B cell (primary cell): ENCODE results near the gene CHAF1B. TPM values are rescaled to one million over a fixed set of nuclear protein-coding genes. Genes with fewer than 3 reads are reported as not detected.

Source experiments
- ATAC-seq: fragments of 200-7000 bp; cut with Tn5 transposase; one replicate; pipeline ENCODE4 v1.10.0; 2021; ENCODE audit warnings: low read depth, mild to moderate bottlenecking, moderate number of reproducible peaks, moderate library complexity
- CTCF ChIA-PET: fragments of 350-600 bp; sonication (Branson Sonifier 250); formaldehyde crosslinking; loops from one replicate; lab custom pipeline; 2021; ENCODE audit warnings: antibody characterized with exemption, inconsistent platforms; lab: Charles Lee
- POLR2A ChIA-PET: fragments of 350-600 bp; sonication (Branson Sonifier 250); formaldehyde crosslinking; loops from one replicate; lab custom pipeline; 2021; ENCODE audit warnings: antibody characterized with exemption; lab: Charles Lee
- DNase-seq: peaks from one replicate; pipeline ENCODE4 v3.0.0; 2013
- H2AFZ ChIP-seq: 2 replicates; pipeline ENCODE4 v1.6.1; 2012; ENCODE audit warnings: mild to moderate bottlenecking, low read depth, low read length; ENCODE audit not compliant: insufficient read depth, poor library complexity, severe bottlenecking
- H3K27ac ChIP-seq, 2 donors: 1 replicate in 1 of 2; 2 replicates in 1 of 2; pipeline ENCODE4 v1.5.1; 2012 to 2013; ENCODE audit warnings: low read length in 2 of 2, mild to moderate bottlenecking in 2 of 2, moderate library complexity in 1 of 2
- H3K27me3 ChIP-seq, 4 experiments: fragments of 200-600 bp in 1 of 4; sonication (generic) in 1 of 4; replicated peaks in 1 of 4; 1 replicate in 2 of 4; 2 replicates in 2 of 4; pipeline versions ENCODE4 v1.6.1 to v1.7.0; 2013 to 2016; ENCODE audit warnings: low read length in 3 of 4, mild to moderate bottlenecking in 2 of 4, mixed read lengths in 1 of 4, moderate library complexity in 1 of 4; ENCODE audit not compliant: insufficient read depth in 4 of 4, control insufficient read depth in 3 of 4; ENCODE audit errors: control extremely low read depth in 1 of 4
- H3K36me3 ChIP-seq, 2 experiments: replicated peaks in 1 of 2; 1 replicate in 1 of 2; 2 replicates in 1 of 2; pipeline versions ENCODE4 v1.6.1 to v1.7.1; 2013; ENCODE audit warnings: low read length in 1 of 2; ENCODE audit not compliant: insufficient read depth in 2 of 2, control insufficient read depth in 1 of 2; ENCODE audit errors: control extremely low read depth in 1 of 2, extremely low read depth in 1 of 2
- H3K4me1 ChIP-seq, 2 donors: fragments of 200-600 bp in 1 of 2; sonication (generic) in 1 of 2; 1 replicate in 1 of 2; 2 replicates in 1 of 2; pipeline versions ENCODE4 v1.5.1 to v1.6.1; 2013 to 2017; ENCODE audit warnings: low read length in 2 of 2; ENCODE audit not compliant: control insufficient read depth in 2 of 2, insufficient read depth in 2 of 2
- H3K4me2 ChIP-seq: replicated peaks from 2 replicates; pipeline ENCODE3; 2012; ENCODE audit warnings: mild to moderate bottlenecking, low read depth, low read length; ENCODE audit not compliant: poor library complexity, severe bottlenecking
- H3K4me3 ChIP-seq, 5 experiments: fragments of 200-600 bp in 1 of 5; sonication (generic) in 1 of 5; 1 replicate in 3 of 5; 2 replicates in 2 of 5; pipeline versions ENCODE4 v1.5.1 to v1.7.0; 2011 to 2016; ENCODE audit warnings: low read length in 4 of 5, mild to moderate bottlenecking in 4 of 5, low read depth in 2 of 5, control low read depth in 1 of 5, moderate library complexity in 1 of 5; ENCODE audit not compliant: insufficient read depth in 1 of 5; ENCODE audit errors: control extremely low read depth in 1 of 5, extremely low read depth in 1 of 5
- H3K79me2 ChIP-seq: fragments of 200-600 bp; sonication (generic); one replicate; pipeline ENCODE4 v1.6.0; 2016; ENCODE audit warnings: low read length; ENCODE audit not compliant: control insufficient read depth, insufficient read depth
- H3K9ac ChIP-seq: fragments of 200-600 bp; sonication (generic); 2 replicates; pipeline ENCODE4 v1.6.1; 2017; ENCODE audit warnings: mild to moderate bottlenecking, low read length, moderate library complexity
- H3K9me3 ChIP-seq, 3 donors: one replicate each; pipeline versions ENCODE4 v1.6.1 to v1.7.1; 2013; ENCODE audit warnings: low read length in 2 of 3; ENCODE audit not compliant: control insufficient read depth in 2 of 3, insufficient read depth in 1 of 3; ENCODE audit errors: control extremely low read depth in 1 of 3
- H4K20me1 ChIP-seq: 2 replicates; pipeline ENCODE4 v1.6.0; 2012; ENCODE audit warnings: mild to moderate bottlenecking, low read length; ENCODE audit not compliant: insufficient read depth, control insufficient read depth, poor library complexity, severe bottlenecking
- H3K27ac Mint-ChIP-seq: one replicate; pipeline ENCODE4 v1.8.0; 2021; ENCODE audit warnings: mixed read lengths
- H3K27me3 Mint-ChIP-seq: one replicate; pipeline ENCODE4 v1.8.0; 2021; ENCODE audit warnings: mixed read lengths
- H3K4me1 Mint-ChIP-seq: one replicate; pipeline ENCODE4 v1.8.0; 2021; ENCODE audit warnings: mixed read lengths
- H3K4me3 Mint-ChIP-seq: one replicate; pipeline ENCODE4 v1.8.0; 2021; ENCODE audit warnings: mixed read lengths
- H3K9me3 Mint-ChIP-seq: one replicate; pipeline ENCODE4 v1.8.0; 2022; ENCODE audit warnings: mixed read lengths; ENCODE audit not compliant: insufficient read depth
- EZH2 ChIP-seq: IDR thresholded peaks from 2 replicates; pipeline ENCODE4 v1.6.1; 2012; ENCODE audit warnings: borderline replicate concordance, low read depth, mild to moderate bottlenecking, moderate library complexity, low read length; ENCODE audit not compliant: insufficient read depth, poor library complexity, severe bottlenecking
- WGBS: methylation state at CpG from one replicate; pipeline ENCODE4 v1.1.5; 2013; ENCODE audit warnings: missing lambda C conversion rate; ENCODE audit not compliant: insufficient coverage; 5-methylcytosine and 5-hydroxymethylcytosine counted together
- intact Hi-C: fragments of 100-400 bp; cut with micrococcal nuclease; formaldehyde crosslinking; loops from one replicate; pipeline ENCODE4 v1.10.0; 2022
- polyA plus RNA-seq: library from polyadenylated mRNA; depleted of rRNA; stranded (reverse); fragments of >200 nt; gene quantifications from 2 replicates; pipeline ENCODE4 v1.2.3, GENCODE V29; 2012
- total RNA-seq, 2 donors: library from RNA; stranded (reverse); fragments of 120-200 nt in 1 of 2; gene quantifications; 1 replicate in 1 of 2; 2 replicates in 1 of 2; pipeline versions ENCODE4 v1.2.3 to v1.2.4, GENCODE V29; 2013 to 2022
- TF ChIP-seq, protein P1 (sequence below): fragments of 200-600 bp; IDR thresholded peaks from one replicate; pipeline ENCODE4 v1.8.0; 2022; ENCODE audit warnings: antibody characterized with exemption, mild to moderate bottlenecking

The CHAF1B gene
- total and polyA plus RNA-seq, 2 donors (not counting 1 experiment from before 2014, with no cell fraction given) = 1.1 to 1.9 TPM

DNA sequence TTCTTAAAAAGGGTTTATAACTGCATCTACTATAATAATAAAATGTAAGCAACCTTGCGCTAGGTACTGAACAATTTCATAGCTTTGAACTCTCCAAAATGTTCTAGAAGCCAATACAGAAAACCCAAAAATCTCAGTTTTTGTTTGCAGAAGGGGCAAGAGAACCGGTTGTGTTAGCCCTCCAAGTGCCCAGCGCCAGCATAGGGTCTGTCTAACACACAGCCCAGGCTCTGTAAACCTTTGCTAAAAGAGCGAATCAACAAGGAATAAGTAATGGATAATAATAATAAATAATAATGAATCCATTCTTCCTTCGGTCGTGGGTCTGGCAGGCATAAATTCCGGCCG lies 333 bp upstream of the CHAF1B start:
- intact Hi-C loops = loop anchor here (1.0 to 5.0 kb wide), 3 partner anchors 87 to 243 kb away; partner anchors contain the start of gene DOP1B
- no peaks in the 10 kb centered on the region for H3K36me3 ChIP-seq
- Mint-ChIP-seq H3K9me3 (no peaks in the 10 kb centered on the region), H3K4me1 (peaks cover 6% of the 10 kb centered on the region), H3K27me3 (no peaks in the 10 kb centered on the region), H3K27ac (no peak overlapping the region), H3K4me3 (peak overlapping the region; percentile 49)
- no peak for TF ChIP-seq EZH2
- TF ChIP-seq, protein P1, sequence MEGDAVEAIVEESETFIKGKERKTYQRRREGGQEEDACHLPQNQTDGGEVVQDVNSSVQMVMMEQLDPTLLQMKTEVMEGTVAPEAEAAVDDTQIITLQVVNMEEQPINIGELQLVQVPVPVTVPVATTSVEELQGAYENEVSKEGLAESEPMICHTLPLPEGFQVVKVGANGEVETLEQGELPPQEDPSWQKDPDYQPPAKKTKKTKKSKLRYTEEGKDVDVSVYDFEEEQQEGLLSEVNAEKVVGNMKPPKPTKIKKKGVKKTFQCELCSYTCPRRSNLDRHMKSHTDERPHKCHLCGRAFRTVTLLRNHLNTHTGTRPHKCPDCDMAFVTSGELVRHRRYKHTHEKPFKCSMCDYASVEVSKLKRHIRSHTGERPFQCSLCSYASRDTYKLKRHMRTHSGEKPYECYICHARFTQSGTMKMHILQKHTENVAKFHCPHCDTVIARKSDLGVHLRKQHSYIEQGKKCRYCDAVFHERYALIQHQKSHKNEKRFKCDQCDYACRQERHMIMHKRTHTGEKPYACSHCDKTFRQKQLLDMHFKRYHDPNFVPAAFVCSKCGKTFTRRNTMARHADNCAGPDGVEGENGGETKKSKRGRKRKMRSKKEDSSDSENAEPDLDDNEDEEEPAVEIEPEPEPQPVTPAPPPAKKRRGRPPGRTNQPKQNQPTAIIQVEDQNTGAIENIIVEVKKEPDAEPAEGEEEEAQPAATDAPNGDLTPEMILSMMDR = no peak
- ChIA-PET CTCF (interaction anchor here (1.0 kb wide), 1 partner anchor 48 kb away, joined by 3 read pairs; no protein-coding TSS in a partner anchor), POLR2A (no interaction called here)
- peaks cover 4 to 9% of the 10 kb centered on the region in 2 donors for H3K4me1 ChIP-seq
- peak overlapping the region; percentile 90 for H2AFZ ChIP-seq
- ATAC-seq (no peak), DNase-seq (no peak)
- H3K4me2 ChIP-seq = peak overlapping the region; percentile 91
- no peaks in the 10 kb centered on the region for H4K20me1 ChIP-seq
- no peaks in the 10 kb centered on the region for H3K27me3 ChIP-seq
- WGBS = 20% methylated on average over 4 of the region's 8 CpGs
- peak overlapping the region in 3 of 5 experiments; percentile 55 to 67 (median 63) for H3K4me3 ChIP-seq
- peak overlapping the region; percentile 69 for H3K9ac ChIP-seq
- no peak overlapping the region for H3K27ac ChIP-seq
- H3K79me2 ChIP-seq = no peaks in the 10 kb centered on the region
- peaks cover 0 to 4% (median 0%) of the 10 kb centered on the region in 3 donors for H3K9me3 ChIP-seq

DNA sequence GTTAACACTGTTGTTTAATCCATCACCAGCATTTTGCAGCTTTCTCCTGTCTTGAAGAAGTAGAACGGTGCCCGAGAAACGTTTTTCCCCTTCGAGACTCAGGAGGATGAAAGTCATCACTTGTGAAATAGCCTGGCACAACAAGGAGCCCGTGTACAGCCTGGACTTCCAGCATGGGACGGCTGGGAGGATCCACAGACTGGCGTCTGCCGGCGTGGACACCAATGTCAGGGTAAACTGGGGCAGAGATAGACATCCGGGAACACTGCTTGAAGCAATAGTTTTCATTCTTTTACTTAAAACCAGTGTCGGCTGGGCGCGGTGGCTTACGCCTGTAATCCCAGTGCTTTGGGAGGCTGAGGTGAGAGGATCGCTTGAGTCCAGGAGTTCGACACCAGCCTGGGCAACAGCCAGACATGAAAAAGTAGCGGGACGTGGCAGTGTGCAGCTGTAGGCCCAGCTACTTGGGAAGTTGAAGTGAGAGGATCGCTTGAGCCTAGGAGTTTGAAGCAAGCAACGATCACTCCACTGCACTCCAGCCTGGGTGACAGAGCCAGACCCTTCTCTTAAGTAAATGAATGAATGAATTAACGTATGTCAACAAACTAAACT lies 945 bp downstream of the CHAF1B start:
- CTCF ChIA-PET = interaction anchor here (0.6 kb wide), 2 partner anchors 177 to 247 kb away, joined by 3 read pairs; no protein-coding TSS in a partner anchor

More for the DNA sequence above, 945 bp downstream of the CHAF1B start:
- Histone ChIP-seq H3K9ac (peak overlapping the region; percentile 69), H3K36me3 (peaks cover 0 to 1% of the 10 kb centered on the region in 2 experiments), H2AFZ (peak overlapping the region; percentile 90), H3K27me3 (no peaks in the 10 kb centered on the region), H3K27ac (no peak overlapping the region), H3K4me2 (peak overlapping the region; percentile 91), H4K20me1 (no peaks in the 10 kb centered on the region), H3K79me2 (no peaks in the 10 kb centered on the region), H3K4me3 (peak overlapping the region; percentile 53 to 67 (median 57)), H3K9me3 (peaks cover 0 to 4% (median 0%) of the 10 kb centered on the region in 3 donors), H3K4me1 (peaks cover 4 to 9% of the 10 kb centered on the region in 2 donors)
- Mint-ChIP-seq H3K9me3 (no peaks in the 10 kb centered on the region), H3K27ac (peak overlapping the region; percentile 53), H3K4me1 (peaks cover 6% of the 10 kb centered on the region), H3K4me3 (peak overlapping the region; percentile 92), H3K27me3 (no peaks in the 10 kb centered on the region)
- 92% methylated on average over 17 of the region's 21 CpGs for WGBS
- POLR2A ChIA-PET = interaction anchor here (0.7 kb wide), 1 partner anchor 359 kb away, joined by 3 read pairs; no protein-coding TSS in a partner anchor
- no peak for DNase-seq
- no peak for ATAC-seq
- intact Hi-C loops = loop anchor here (5.0 kb wide), 1 partner anchor 244 kb away; no protein-coding TSS in a partner anchor
- no peak for TF ChIP-seq EZH2
- TF ChIP-seq, protein P1 = no peak
